GM12878 (cell line): ENCODE data around the gene CYB561A3. TPM values are rescaled to one million over a fixed set of nuclear protein-coding genes. Genes with fewer than 3 reads are reported as not detected.

ENCODE experiments used
- ATAC-seq: fragments of 200-7000 bp; cut with Tn5 transposase; 3 replicates; pipeline ENCODE4 v1.9.1; 2020; ENCODE audit warnings: mild to moderate bottlenecking, moderate library complexity
- BruUV-seq: library from RNA; stranded (reverse); fragments of 400-500 nt; replicated peaks from 2 replicates; lab custom pipeline; 2021; lab: Mats Ljungman, UMichigan
- CTCF ChIA-PET: fragments of 300-600 bp; sonication (Branson Sonifier 250); formaldehyde crosslinking; extraction: SDS; loops from one replicate; lab custom pipeline; 2021; ENCODE audit warnings: inconsistent platforms; lab: Yijun Ruan, JAX
- POLR2A ChIA-PET: fragments of 350-600 bp; formaldehyde crosslinking; extraction: SDS; loops from one replicate; lab custom pipeline; 2021; ENCODE audit warnings: inconsistent platforms; lab: Charles Lee
- RAD21 ChIA-PET: fragments of 300-600 bp; sonication (Branson Sonifier 250); formaldehyde crosslinking; loops from one replicate; lab custom pipeline; 2023; ENCODE audit warnings: antibody characterized with exemption; ENCODE audit not compliant: unreplicated experiment; lab: Charles Lee
- SMC1A ChIA-PET: fragments of 300-600 bp; sonication (Branson Sonifier 250); formaldehyde crosslinking; loops from one replicate; lab custom pipeline; 2023; ENCODE audit not compliant: unreplicated experiment, uncharacterized antibody; lab: Charles Lee
- DNase-seq: peaks from one replicate; pipeline ENCODE4 v3.0.0-alpha.2; 2011; ENCODE audit warnings: low read depth, low spot score
- FAIRE-seq: peaks from 3 replicates; lab custom pipeline; 2011; peaks lifted over from hg19 to GRCh38; lab: Jason Lieb, UNC
- H2AFZ ChIP-seq: 2 replicates; pipeline ENCODE4 v1.6.0; 2011; ENCODE audit warnings: low read depth, low read length, control low read depth; ENCODE audit not compliant: control insufficient read depth
- H3K27ac ChIP-seq: 2 replicates; pipeline ENCODE4 v1.5.1; 2011; ENCODE audit warnings: control low read depth; ENCODE audit not compliant: control insufficient read depth, insufficient read depth
- H3K27me3 ChIP-seq, 2 experiments: replicated peaks in 1 of 2; 2 replicates each; pipeline versions ENCODE4 v1.6.0 to v1.6.1; 2011; ENCODE audit warnings: low read length in 1 of 2; ENCODE audit not compliant: control insufficient read depth in 2 of 2, insufficient read depth in 2 of 2
- H3K36me3 ChIP-seq, 2 experiments: 2 replicates each; pipeline ENCODE4 v1.5.1; 2011; ENCODE audit warnings: low read length in 1 of 2; ENCODE audit not compliant: control insufficient read depth in 2 of 2, insufficient read depth in 2 of 2
- H3K4me1 ChIP-seq: 2 replicates; pipeline ENCODE4 v1.6.1; 2011; ENCODE audit warnings: mild to moderate bottlenecking, low read length, moderate library complexity, mixed read lengths; ENCODE audit not compliant: control insufficient read depth, insufficient read depth
- H3K4me2 ChIP-seq: 2 replicates; pipeline ENCODE4 v1.6.0; 2011; ENCODE audit warnings: control low read depth; ENCODE audit not compliant: control insufficient read depth, insufficient read depth
- H3K4me3 ChIP-seq: fragments of 200-600 bp; sonication (generic); 2 replicates; pipeline ENCODE4 v1.5.1; 2016
- H3K79me2 ChIP-seq: 2 replicates; pipeline ENCODE4 v1.6.0; 2011; ENCODE audit warnings: low read length; ENCODE audit not compliant: control insufficient read depth, insufficient read depth
- H3K9ac ChIP-seq: 2 replicates; pipeline ENCODE4 v1.8.0; 2011; ENCODE audit warnings: low read length, control low read depth, mixed read lengths; ENCODE audit not compliant: control insufficient read depth, insufficient read depth
- H3K9me3 ChIP-seq: replicated peaks from 3 replicates; pipeline ENCODE4 v1.5.1; 2011; ENCODE audit warnings: mild to moderate bottlenecking, low read length; ENCODE audit not compliant: control insufficient read depth, insufficient read depth
- H4K20me1 ChIP-seq: 2 replicates; pipeline ENCODE4 v1.6.0; 2011; ENCODE audit not compliant: control insufficient read depth, insufficient read depth
- CHD1 ChIP-seq: IDR thresholded peaks from 2 replicates; pipeline ENCODE4 v1.6.1; 2012; ENCODE audit warnings: low read depth, low read length, improper control_type of control experiment
- EGR1 ChIP-seq, 2 experiments: IDR thresholded peaks; 1 replicate in 1 of 2; 2 replicates in 1 of 2; pipeline ENCODE4 v1.6.1; 2011 to 2012; ENCODE audit warnings: low read depth in 2 of 2, low read length in 2 of 2, borderline replicate concordance in 1 of 2, mild to moderate bottlenecking in 1 of 2, moderate library complexity in 1 of 2
- NFXL1 ChIP-seq: fragments of 450-650 bp; IDR thresholded peaks from 2 replicates; pipeline ENCODE4 v1.6.1; 2017; ENCODE audit warnings: antibody characterized with exemption, mild to moderate bottlenecking, borderline replicate concordance
- SPI1 ChIP-seq: IDR thresholded peaks from 2 replicates; pipeline ENCODE4 v1.6.1; 2011; ENCODE audit warnings: low read depth, mild to moderate bottlenecking, low read length, moderate library complexity, borderline replicate concordance; ENCODE audit not compliant: insufficient read depth
- ZNF274 ChIP-seq: IDR thresholded peaks from one replicate; pipeline ENCODE4 v1.8.0; 2011; ENCODE audit not compliant: insufficient read length, insufficient read depth
- ZNF384 ChIP-seq: IDR thresholded peaks from 2 replicates; pipeline ENCODE4 v1.6.1; 2012; ENCODE audit warnings: low read depth, mild to moderate bottlenecking, low read length, improper control_type of control experiment, borderline replicate concordance
- WGBS: methylation state at CpG from one replicate; pipeline ENCODE4 v1.1.6; 2016; ENCODE audit warnings: low lambda C conversion rate; ENCODE audit not compliant: insufficient replicate concordance, insufficient coverage; ENCODE audit errors: missing lambda C conversion rate; 5-methylcytosine and 5-hydroxymethylcytosine counted together
- in situ Hi-C: fragments of 300-500 bp; cut with MboI; formaldehyde crosslinking; loops from 9 replicates; pipeline ENCODE4 v1.14.3; 2018; ENCODE audit warnings: mixed read lengths
- intact Hi-C: fragments of 100-400 bp; cut with micrococcal nuclease; formaldehyde crosslinking; loops from one replicate; pipeline ENCODE4 v1.14.2; 2022; ENCODE audit not compliant: unreplicated experiment
- polyA plus RNA-seq, 11 experiments: library from polyadenylated mRNA; depleted of rRNA in 4 of 11; unstranded in 6 of 11; stranded (reverse) in 5 of 11; fragments of >200 nt; fragmentation: Nextera tagmentation in 4 of 11; fragmentation: Illumina TruSeq in 1 of 11; extraction: Ambion mirVana in 4 of 11; extraction: Trizol in 1 of 11; gene quantifications; 1 replicate in 1 of 11; 2 replicates in 10 of 11; pipeline versions ENCODE4 v1.2.1 to v1.2.3, GENCODE V29; 2011 to 2016; ENCODE audit warnings: inconsistent platforms in 2 of 11, missing spikeins in 2 of 11, low read depth in 1 of 11
- total RNA-seq, 4 experiments: library from RNA; depleted of rRNA in 3 of 4; stranded (reverse); fragments of >200 nt in 3 of 4; fragmentation: Illumina TruSeq in 1 of 4; extraction: Trizol in 1 of 4; gene quantifications; 2 replicates each; pipeline versions ENCODE4 v1.2.1 to v1.2.3, GENCODE V29; 2013 to 2021
- TF ChIP-seq, protein P1 (sequence below): IDR thresholded peaks from 2 replicates; pipeline ENCODE4 v1.6.1; 2012; ENCODE audit warnings: mild to moderate bottlenecking, low read depth, low read length
- TF ChIP-seq, protein P2 (sequence below): fragments of 450-650 bp; IDR thresholded peaks from 2 replicates; pipeline ENCODE4 v1.6.1; 2014; ENCODE audit warnings: mild to moderate bottlenecking
- TF ChIP-seq, protein P3 (sequence below): fragments of 450-650 bp; IDR thresholded peaks from 2 replicates; pipeline ENCODE4 v1.6.1; 2017; ENCODE audit warnings: mild to moderate bottlenecking, low read depth, inconsistent platforms; ENCODE audit not compliant: poor library complexity, severe bottlenecking
- TF ChIP-seq, protein P4 (sequence below): fragments of 450-650 bp; IDR thresholded peaks from 2 replicates; pipeline ENCODE4 v1.6.1; 2017; ENCODE audit warnings: borderline replicate concordance
- TF ChIP-seq, protein P5 (sequence below): IDR thresholded peaks from 2 replicates; pipeline ENCODE4 v1.6.1; 2012; ENCODE audit warnings: low read depth, low read length, improper control_type of control experiment

The CYB561A3 gene
- total and polyA plus RNA-seq, 10 of the 15 experiments (the other 5 are each of a cell fraction or from before 2014, with no cell fraction given), result 40.1 to 169 (median 74.4) TPM

DNA sequence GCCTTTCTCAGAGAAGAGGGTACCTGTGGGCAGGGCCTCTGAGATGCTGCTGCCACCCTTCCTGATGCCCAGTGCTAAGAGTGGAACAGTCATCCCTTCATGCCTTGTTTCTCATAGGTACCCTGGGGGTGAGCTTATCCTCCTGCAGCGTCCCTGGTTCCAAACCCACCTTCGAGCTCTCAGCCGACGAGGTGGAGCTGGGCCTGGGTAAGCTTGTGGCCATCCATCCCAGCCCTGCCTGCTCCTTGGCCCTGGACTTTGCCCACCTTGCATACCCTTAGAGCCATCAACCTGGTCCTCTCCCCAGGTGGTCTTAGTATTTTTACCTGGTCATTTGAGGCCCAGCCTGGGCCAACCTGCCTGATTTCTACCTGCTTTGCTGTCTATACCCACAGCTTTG lies 20.0 kb downstream of the CYB561A3 start:
- in situ Hi-C loops, result no loop called here
- H4K20me1 ChIP-seq, result no peaks in the 10 kb centered on the region
- H3K36me3 ChIP-seq, result peaks cover 0 to 4% of the 10 kb centered on the region in 2 experiments; a peak in 2 of 4 replicates
- no peak overlapping the region for H3K4me3 ChIP-seq
- no peaks in the 10 kb centered on the region for H3K79me2 ChIP-seq
- no peak for ATAC-seq
- no peaks in the 10 kb centered on the region for H3K27me3 ChIP-seq
- H2AFZ ChIP-seq, result no peak overlapping the region
- no peaks in the 10 kb centered on the region for H3K9me3 ChIP-seq
- ChIA-PET SMC1A (interaction anchor here (1.1 to 1.7 kb wide), 3 partner anchors 10 to 44 kb away, joined by 4 to 9 read pairs (median 5); no protein-coding TSS in a partner anchor), RAD21 (interaction anchor here (0.7 kb wide), 1 partner anchor 14 kb away, joined by 3 read pairs; no protein-coding TSS in a partner anchor), POLR2A (interaction anchor here (0.9 to 1.3 kb wide), 2 partner anchors 19 to 21 kb away, joined by 3 to 4 read pairs; partner anchors contain the start of gene CYB561A3), CTCF (interaction anchor here (0.7 to 10.2 kb wide), 3 partner anchors 20 to 94 kb away, joined by 3 to 729 read pairs (median 387); partner anchors contain the start of genes CYB561A3 and TMEM138)
- no peaks in the 10 kb centered on the region for H3K4me1 ChIP-seq
- no peak overlapping the region for H3K9ac ChIP-seq
- BruUV-seq, result no TSS peak
- no peak overlapping the region for H3K27ac ChIP-seq
- WGBS, result 84% methylated on average over 4 of the region's 4 CpGs
- no peak for FAIRE-seq
- intact Hi-C loops, result no loop called here
- no peak overlapping the region for H3K4me2 ChIP-seq
- DNase-seq, result no peak
- TF ChIP-seq, protein P1, sequence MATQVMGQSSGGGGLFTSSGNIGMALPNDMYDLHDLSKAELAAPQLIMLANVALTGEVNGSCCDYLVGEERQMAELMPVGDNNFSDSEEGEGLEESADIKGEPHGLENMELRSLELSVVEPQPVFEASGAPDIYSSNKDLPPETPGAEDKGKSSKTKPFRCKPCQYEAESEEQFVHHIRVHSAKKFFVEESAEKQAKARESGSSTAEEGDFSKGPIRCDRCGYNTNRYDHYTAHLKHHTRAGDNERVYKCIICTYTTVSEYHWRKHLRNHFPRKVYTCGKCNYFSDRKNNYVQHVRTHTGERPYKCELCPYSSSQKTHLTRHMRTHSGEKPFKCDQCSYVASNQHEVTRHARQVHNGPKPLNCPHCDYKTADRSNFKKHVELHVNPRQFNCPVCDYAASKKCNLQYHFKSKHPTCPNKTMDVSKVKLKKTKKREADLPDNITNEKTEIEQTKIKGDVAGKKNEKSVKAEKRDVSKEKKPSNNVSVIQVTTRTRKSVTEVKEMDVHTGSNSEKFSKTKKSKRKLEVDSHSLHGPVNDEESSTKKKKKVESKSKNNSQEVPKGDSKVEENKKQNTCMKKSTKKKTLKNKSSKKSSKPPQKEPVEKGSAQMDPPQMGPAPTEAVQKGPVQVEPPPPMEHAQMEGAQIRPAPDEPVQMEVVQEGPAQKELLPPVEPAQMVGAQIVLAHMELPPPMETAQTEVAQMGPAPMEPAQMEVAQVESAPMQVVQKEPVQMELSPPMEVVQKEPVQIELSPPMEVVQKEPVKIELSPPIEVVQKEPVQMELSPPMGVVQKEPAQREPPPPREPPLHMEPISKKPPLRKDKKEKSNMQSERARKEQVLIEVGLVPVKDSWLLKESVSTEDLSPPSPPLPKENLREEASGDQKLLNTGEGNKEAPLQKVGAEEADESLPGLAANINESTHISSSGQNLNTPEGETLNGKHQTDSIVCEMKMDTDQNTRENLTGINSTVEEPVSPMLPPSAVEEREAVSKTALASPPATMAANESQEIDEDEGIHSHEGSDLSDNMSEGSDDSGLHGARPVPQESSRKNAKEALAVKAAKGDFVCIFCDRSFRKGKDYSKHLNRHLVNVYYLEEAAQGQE, result no peak
- TF ChIP-seq, protein P2, sequence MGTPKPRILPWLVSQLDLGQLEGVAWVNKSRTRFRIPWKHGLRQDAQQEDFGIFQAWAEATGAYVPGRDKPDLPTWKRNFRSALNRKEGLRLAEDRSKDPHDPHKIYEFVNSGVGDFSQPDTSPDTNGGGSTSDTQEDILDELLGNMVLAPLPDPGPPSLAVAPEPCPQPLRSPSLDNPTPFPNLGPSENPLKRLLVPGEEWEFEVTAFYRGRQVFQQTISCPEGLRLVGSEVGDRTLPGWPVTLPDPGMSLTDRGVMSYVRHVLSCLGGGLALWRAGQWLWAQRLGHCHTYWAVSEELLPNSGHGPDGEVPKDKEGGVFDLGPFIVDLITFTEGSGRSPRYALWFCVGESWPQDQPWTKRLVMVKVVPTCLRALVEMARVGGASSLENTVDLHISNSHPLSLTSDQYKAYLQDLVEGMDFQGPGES, result no peak
- TF ChIP-seq, protein P3, sequence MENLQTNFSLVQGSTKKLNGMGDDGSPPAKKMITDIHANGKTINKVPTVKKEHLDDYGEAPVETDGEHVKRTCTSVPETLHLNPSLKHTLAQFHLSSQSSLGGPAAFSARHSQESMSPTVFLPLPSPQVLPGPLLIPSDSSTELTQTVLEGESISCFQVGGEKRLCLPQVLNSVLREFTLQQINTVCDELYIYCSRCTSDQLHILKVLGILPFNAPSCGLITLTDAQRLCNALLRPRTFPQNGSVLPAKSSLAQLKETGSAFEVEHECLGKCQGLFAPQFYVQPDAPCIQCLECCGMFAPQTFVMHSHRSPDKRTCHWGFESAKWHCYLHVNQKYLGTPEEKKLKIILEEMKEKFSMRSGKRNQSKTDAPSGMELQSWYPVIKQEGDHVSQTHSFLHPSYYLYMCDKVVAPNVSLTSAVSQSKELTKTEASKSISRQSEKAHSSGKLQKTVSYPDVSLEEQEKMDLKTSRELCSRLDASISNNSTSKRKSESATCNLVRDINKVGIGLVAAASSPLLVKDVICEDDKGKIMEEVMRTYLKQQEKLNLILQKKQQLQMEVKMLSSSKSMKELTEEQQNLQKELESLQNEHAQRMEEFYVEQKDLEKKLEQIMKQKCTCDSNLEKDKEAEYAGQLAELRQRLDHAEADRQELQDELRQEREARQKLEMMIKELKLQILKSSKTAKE, result no peak
- TF ChIP-seq, protein P4, sequence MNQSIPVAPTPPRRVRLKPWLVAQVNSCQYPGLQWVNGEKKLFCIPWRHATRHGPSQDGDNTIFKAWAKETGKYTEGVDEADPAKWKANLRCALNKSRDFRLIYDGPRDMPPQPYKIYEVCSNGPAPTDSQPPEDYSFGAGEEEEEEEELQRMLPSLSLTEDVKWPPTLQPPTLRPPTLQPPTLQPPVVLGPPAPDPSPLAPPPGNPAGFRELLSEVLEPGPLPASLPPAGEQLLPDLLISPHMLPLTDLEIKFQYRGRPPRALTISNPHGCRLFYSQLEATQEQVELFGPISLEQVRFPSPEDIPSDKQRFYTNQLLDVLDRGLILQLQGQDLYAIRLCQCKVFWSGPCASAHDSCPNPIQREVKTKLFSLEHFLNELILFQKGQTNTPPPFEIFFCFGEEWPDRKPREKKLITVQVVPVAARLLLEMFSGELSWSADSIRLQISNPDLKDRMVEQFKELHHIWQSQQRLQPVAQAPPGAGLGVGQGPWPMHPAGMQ, result no peak
- TF ChIP-seq CHD1 (no peak), NFXL1 (no peak), EGR1 (IDR thresholded peaks at IDR 0.05; ENCODE audit: borderline replicate concordance in 1 of 2, low read depth in 2 of 2, low read length in 2 of 2) (no peak), ZNF384 (no peak), SPI1 (no peak), ZNF274 (no peak)
- TF ChIP-seq, protein P5, sequence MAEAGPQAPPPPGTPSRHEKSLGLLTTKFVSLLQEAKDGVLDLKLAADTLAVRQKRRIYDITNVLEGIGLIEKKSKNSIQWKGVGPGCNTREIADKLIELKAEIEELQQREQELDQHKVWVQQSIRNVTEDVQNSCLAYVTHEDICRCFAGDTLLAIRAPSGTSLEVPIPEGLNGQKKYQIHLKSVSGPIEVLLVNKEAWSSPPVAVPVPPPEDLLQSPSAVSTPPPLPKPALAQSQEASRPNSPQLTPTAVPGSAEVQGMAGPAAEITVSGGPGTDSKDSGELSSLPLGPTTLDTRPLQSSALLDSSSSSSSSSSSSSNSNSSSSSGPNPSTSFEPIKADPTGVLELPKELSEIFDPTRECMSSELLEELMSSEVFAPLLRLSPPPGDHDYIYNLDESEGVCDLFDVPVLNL, result no peak
